H1 (cell line): ENCODE data around the gene TTC21A. TPM values are rescaled to one million over a fixed set of nuclear protein-coding genes. Genes with fewer than 3 reads are reported as not detected.

ENCODE experiments used
- CTCF ChIA-PET: fragments of 300-600 bp; sonication (Branson Sonifier 250); formaldehyde crosslinking; loops from one replicate; lab custom pipeline; 2021; ENCODE audit not compliant: partially characterized antibody; lab: Charles Lee
- POLR2A ChIA-PET: fragments of 300-600 bp; sonication (Branson Sonifier 250); formaldehyde crosslinking; loops from one replicate; lab custom pipeline; 2021; ENCODE audit warnings: inconsistent platforms; ENCODE audit not compliant: partially characterized antibody; lab: Charles Lee
- DNase-seq, 2 experiments: peaks; one replicate each; pipeline versions ENCODE4 v3.0.0 to v3.0.0-alpha.2; 2010 to 2022; ENCODE audit warnings: low spot score in 2 of 2, low read depth in 1 of 2, mixed read lengths in 1 of 2
- FAIRE-seq: peaks from 2 replicates; lab custom pipeline; 2011; peaks lifted over from hg19 to GRCh38; lab: Jason Lieb, UNC
- H2AFZ ChIP-seq: 2 replicates; pipeline ENCODE4 v1.8.1; 2012; ENCODE audit warnings: low read length, inconsistent platforms
- H2AK5ac ChIP-seq: 2 replicates; pipeline ENCODE4 v1.6.1; 2013; ENCODE audit warnings: low read depth, low read length
- H2BK120ac ChIP-seq: replicated peaks from 2 replicates; pipeline ENCODE3; 2013; ENCODE audit warnings: low read depth, low read length, inconsistent platforms
- H2BK12ac ChIP-seq: 2 replicates; pipeline ENCODE4 v1.6.1; 2013; ENCODE audit warnings: low read depth, low read length
- H2BK15ac ChIP-seq: 2 replicates; pipeline ENCODE4 v1.6.1; 2013; ENCODE audit warnings: low read length
- H2BK20ac ChIP-seq: 2 replicates; pipeline ENCODE4 v1.6.1; 2013; ENCODE audit warnings: low read length
- H2BK5ac ChIP-seq: 2 replicates; pipeline ENCODE4 v1.6.1; 2013; ENCODE audit warnings: low read depth, low read length
- H3K14ac ChIP-seq: 2 replicates; pipeline ENCODE4 v1.6.1; 2013; ENCODE audit warnings: inconsistent platforms; ENCODE audit not compliant: insufficient read length
- H3K18ac ChIP-seq: 2 replicates; pipeline ENCODE4 v1.6.1; 2013; ENCODE audit warnings: low read length; ENCODE audit errors: extremely low read depth
- H3K23ac ChIP-seq: 2 replicates; pipeline ENCODE4 v1.6.1; 2013; ENCODE audit warnings: inconsistent platforms; ENCODE audit not compliant: insufficient read length
- H3K23me2 ChIP-seq: 2 replicates; pipeline ENCODE4 v1.6.1; 2013; ENCODE audit warnings: low read depth, low read length
- H3K27ac ChIP-seq: 2 replicates; pipeline ENCODE4 v1.6.1; 2011; ENCODE audit warnings: low read depth, low read length, inconsistent platforms
- H3K27me3 ChIP-seq, 4 experiments: replicated peaks in 1 of 4; 1 replicate in 1 of 4; 2 replicates in 3 of 4; pipeline versions ENCODE4 v1.6.1 to v1.8.1; 2011 to 2013; ENCODE audit warnings: low read length in 3 of 4, mild to moderate bottlenecking in 3 of 4, inconsistent platforms in 2 of 4, mixed read lengths in 2 of 4, moderate library complexity in 1 of 4; ENCODE audit not compliant: control insufficient read depth in 3 of 4, insufficient read depth in 3 of 4; ENCODE audit errors: extremely low read depth in 1 of 4
- H3K36me3 ChIP-seq, 4 experiments: 2 replicates each; pipeline versions ENCODE4 v1.6.1 to v1.8.1; 2011 to 2013; ENCODE audit warnings: mild to moderate bottlenecking in 4 of 4, low read length in 3 of 4, moderate library complexity in 2 of 4, control low read depth in 1 of 4, inconsistent platforms in 1 of 4; ENCODE audit not compliant: insufficient read depth in 4 of 4, control insufficient read depth in 2 of 4
- H3K4ac ChIP-seq: replicated peaks from 2 replicates; pipeline ENCODE3; 2013; ENCODE audit warnings: low read length, low read depth, mixed read lengths, inconsistent platforms; ENCODE audit not compliant: insufficient read length
- H3K4me1 ChIP-seq, 4 experiments: replicated peaks in 1 of 4; 1 replicate in 1 of 4; 2 replicates in 3 of 4; pipeline versions ENCODE4 v1.6.1 to v1.8.1; 2011 to 2013; ENCODE audit warnings: low read length in 3 of 4, inconsistent platforms in 2 of 4, mixed read lengths in 1 of 4; ENCODE audit not compliant: insufficient read depth in 4 of 4, control insufficient read depth in 3 of 4
- H3K4me2 ChIP-seq, 2 experiments: 2 replicates each; pipeline versions ENCODE4 v1.6.1 to v1.8.1; 2011 to 2013; ENCODE audit warnings: low read depth in 2 of 2, low read length in 2 of 2, control low read depth in 1 of 2, inconsistent platforms in 1 of 2, mild to moderate bottlenecking in 1 of 2; ENCODE audit not compliant: insufficient read depth in 1 of 2
- H3K4me3 ChIP-seq, 4 experiments: fragments of 200-600, 300-600 bp in 1 of 4; sonication (generic), shearing (Covaris generic), sonication (Bioruptor Twin) in 1 of 4; 2 replicates each; pipeline versions ENCODE4 v1.5.1 to v1.8.1; 2011 to 2016; ENCODE audit warnings: low read length in 4 of 4, low read depth in 3 of 4, control low read depth in 2 of 4, inconsistent platforms in 2 of 4, mild to moderate bottlenecking in 2 of 4, mixed read lengths in 1 of 4, moderate library complexity in 1 of 4; ENCODE audit not compliant: insufficient read depth in 2 of 4; ENCODE audit errors: extremely low read depth in 1 of 4
- H3K56ac ChIP-seq: replicated peaks from 2 replicates; pipeline ENCODE3; 2013; ENCODE audit warnings: low read depth, mild to moderate bottlenecking, mixed read lengths, low read length, inconsistent platforms; ENCODE audit not compliant: insufficient read length
- H3K79me1 ChIP-seq: 2 replicates; pipeline ENCODE4 v1.6.1; 2013; ENCODE audit warnings: low read depth, low read length, control low read depth
- H3K79me2 ChIP-seq, 2 experiments: 2 replicates each; pipeline versions ENCODE4 v1.6.1 to v1.8.1; 2012 to 2013; ENCODE audit warnings: low read length in 2 of 2, mild to moderate bottlenecking in 2 of 2, inconsistent platforms in 1 of 2; ENCODE audit not compliant: insufficient read depth in 2 of 2, control insufficient read depth in 1 of 2
- H3K9ac ChIP-seq, 4 experiments: replicated peaks in 1 of 4; 1 replicate in 1 of 4; 2 replicates in 3 of 4; pipeline versions ENCODE4 v1.6.1 to v1.8.1; 2011 to 2013; ENCODE audit warnings: low read depth in 3 of 4, low read length in 3 of 4, control low read depth in 2 of 4, mild to moderate bottlenecking in 2 of 4, moderate library complexity in 2 of 4, inconsistent platforms in 1 of 4; ENCODE audit errors: extremely low read depth in 1 of 4
- H3K9me3 ChIP-seq, 2 experiments: 2 replicates each; pipeline versions ENCODE4 v1.6.1 to v1.8.1; 2012 to 2013; ENCODE audit warnings: mild to moderate bottlenecking in 2 of 2, moderate library complexity in 2 of 2, control low read depth in 1 of 2, inconsistent platforms in 1 of 2, low read depth in 1 of 2, low read length in 1 of 2, mixed read lengths in 1 of 2; ENCODE audit not compliant: insufficient read depth in 2 of 2
- H4K20me1 ChIP-seq, 2 experiments: replicated peaks in 1 of 2; 2 replicates each; pipeline versions ENCODE3 to v1.8.1; 2011 to 2013; ENCODE audit warnings: inconsistent platforms in 2 of 2, low read length in 2 of 2, mild to moderate bottlenecking in 1 of 2; ENCODE audit not compliant: insufficient read depth in 2 of 2, control insufficient read depth in 1 of 2
- H4K5ac ChIP-seq: 2 replicates; pipeline ENCODE4 v1.6.1; 2013; ENCODE audit warnings: low read length, low read depth, mixed read lengths, inconsistent platforms; ENCODE audit not compliant: insufficient read length
- H4K8ac ChIP-seq: 2 replicates; pipeline ENCODE4 v1.8.0; 2013; ENCODE audit warnings: mild to moderate bottlenecking, moderate library complexity, low read length, inconsistent platforms; ENCODE audit not compliant: insufficient read depth; ENCODE audit errors: extremely low read depth
- H4K91ac ChIP-seq: replicated peaks from 2 replicates; pipeline ENCODE3; 2013; ENCODE audit warnings: low read length, mixed read lengths, inconsistent platforms; ENCODE audit not compliant: insufficient read length
- CBX5 ChIP-seq: fragments of 300-800, 300-1000 bp; sonication (generic); IDR thresholded peaks from 2 replicates; pipeline ENCODE4 v1.7.1; 2016; ENCODE audit warnings: antibody characterized with exemption, low read length, low read depth
- CBX8 ChIP-seq: fragments of 300-800, 300-1000 bp; sonication (generic); IDR thresholded peaks from 2 replicates; pipeline ENCODE4 v1.7.1; 2016; ENCODE audit warnings: low read depth, low read length, borderline replicate concordance
- EZH2 ChIP-seq: fragments of 200-600 bp; sonication (generic); IDR thresholded peaks from 2 replicates; pipeline ENCODE4 v1.7.1; 2012; ENCODE audit warnings: low read depth, mild to moderate bottlenecking, moderate library complexity, low read length, inconsistent platforms; ENCODE audit not compliant: severe bottlenecking
- KDM4A ChIP-seq: IDR thresholded peaks from one replicate; pipeline ENCODE4 v1.7.1; 2012; ENCODE audit warnings: low read depth, mild to moderate bottlenecking, moderate library complexity, low read length, inconsistent platforms; ENCODE audit not compliant: severe bottlenecking
- TEAD4 ChIP-seq: IDR thresholded peaks from 2 replicates; pipeline ENCODE4 v1.6.1; 2012; ENCODE audit warnings: low read depth, low read length, inconsistent platforms, mixed read lengths
- WGBS, 2 experiments: shearing (Covaris generic) in 1 of 2; methylation state at CpG; one replicate each; pipeline versions ENCODE4 v1.1.6 to v1.1.7; 2013 to 2015; ENCODE audit warnings: low lambda C conversion rate in 2 of 2, mixed read lengths in 2 of 2, inconsistent platforms in 1 of 2, low coverage in 1 of 2, missing lambda C conversion rate in 1 of 2; ENCODE audit not compliant: insufficient replicate concordance in 2 of 2, insufficient coverage in 1 of 2, insufficient read length in 1 of 2; ENCODE audit errors: extremely low coverage in 1 of 2, missing lambda C conversion rate in 1 of 2; 5-methylcytosine and 5-hydroxymethylcytosine counted together
- polyA plus RNA-seq, 7 experiments: library from polyadenylated mRNA; depleted of rRNA in 3 of 7; stranded (reverse) in 5 of 7; unstranded in 2 of 7; fragments of >200 nt in 5 of 7; fragments of 200-250 nt in 2 of 7; gene quantifications; 1 replicate in 5 of 7; 2 replicates in 1 of 7; 4 replicates in 1 of 7; pipeline versions ENCODE4 v1.2.1 to v1.2.3, GENCODE V29; 2011 to 2013; ENCODE audit warnings: missing spikeins in 2 of 7, mixed read lengths in 2 of 7
- total RNA-seq: library from RNA; stranded (reverse); fragmentation: NEBNext Ultra II Directional; extraction: Animal tissue kit (Norgen Biotek cat#: 25700); gene quantifications from 2 replicates; pipeline ENCODE4 v1.2.1, GENCODE V29; 2021

The TTC21A gene
- total and polyA plus RNA-seq, 2 of the 8 experiments (the other 6 are each of a cell fraction or from before 2014, with no cell fraction given), result 2.3 to 2.8 TPM

DNA sequence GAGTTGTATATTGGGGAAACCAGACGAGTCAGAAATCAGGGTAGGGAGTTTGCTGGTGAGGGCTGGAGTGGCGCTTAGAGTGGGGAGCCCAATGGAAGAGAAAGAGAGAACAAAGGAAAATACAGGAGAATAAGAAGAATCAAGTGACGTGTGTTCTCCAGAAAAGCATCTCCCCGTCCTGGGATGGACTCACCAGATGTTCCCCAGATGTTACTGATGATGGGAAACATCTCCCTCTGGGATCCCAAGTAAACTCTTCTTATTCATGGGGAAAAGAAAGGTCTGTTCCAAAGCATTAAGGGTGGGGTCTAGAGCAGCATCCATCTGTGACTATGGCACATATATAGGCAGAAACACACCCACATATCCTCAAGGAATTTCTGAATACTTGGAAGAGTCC lies 48.9 kb downstream of the TTC21A start:
- Histone ChIP-seq H3K9me3 (no peaks in the 10 kb centered on the region), H3K36me3 (no peaks in the 10 kb centered on the region), H2AFZ (no peak overlapping the region), H3K27me3 (no peaks in the 10 kb centered on the region), H2BK12ac (no peak overlapping the region), H3K23ac (no peak overlapping the region), H3K4me1 (peaks cover 10 to 22% (median 12%) of the 10 kb centered on the region in 4 experiments), H3K79me2 (no peaks in the 10 kb centered on the region), H2BK120ac (no peak overlapping the region), H3K4me2 (no peak overlapping the region), H4K8ac (no peak overlapping the region), H3K4me3 (no peak overlapping the region), H3K18ac (no peak overlapping the region), H3K4ac (no peak overlapping the region), H2BK5ac (no peak overlapping the region), H2AK5ac (no peak overlapping the region), H4K20me1 (peaks cover 4 to 10% of the 10 kb centered on the region in 2 experiments), H4K91ac (no peak overlapping the region), H3K23me2 (peaks cover 15% of the 10 kb centered on the region), H3K9ac (no peak overlapping the region), H3K56ac (no peak overlapping the region), H2BK20ac (no peak overlapping the region), H3K14ac (no peak overlapping the region), H3K27ac (no peak overlapping the region), H4K5ac (no peak overlapping the region), H3K79me1 (peaks cover 2% of the 10 kb centered on the region; the same call in 1 of the 2 replicates), H2BK15ac (peak overlapping the region; percentile 65; the same call in 1 of the 2 replicates)
- WGBS, 2 experiments, result 92% methylated on average over 4 of the region's 4 CpGs; no CpG with 5 or more reads in 1 of the 2 experiments
- DNase-seq (no peak), FAIRE-seq (no peak)
- ChIA-PET POLR2A (interaction anchor here (1.1 to 1.6 kb wide), 2 partner anchors 12 to 15 kb away, joined by 3 read pairs; no protein-coding TSS in a partner anchor), CTCF (interaction anchor here (1.6 to 4.8 kb wide), 4 partner anchors 13 to 131 kb away, joined by 5 to 22 read pairs (median 10); no protein-coding TSS in a partner anchor)
- TF ChIP-seq EZH2 (no peak), CBX5 (no peak), CBX8 (no peak), TEAD4 (no peak), KDM4A (no peak)
